HEK293T (cell line): ENCODE data around the gene GCN1.

Experiments
- BHLHE40 ChIP-seq: fragments of 450-650 bp; IDR thresholded peaks from 2 replicates; pipeline ENCODE4 v1.6.1; 2016; ENCODE audit warnings: mild to moderate bottlenecking, moderate library complexity, borderline replicate concordance
- ELF4 ChIP-seq: fragments of 450-650 bp; IDR thresholded peaks from 2 replicates; pipeline ENCODE4 v1.6.1; 2017; ENCODE audit warnings: antibody characterized with exemption
- FOXA1 ChIP-seq: fragments of 450-650 bp; IDR thresholded peaks from 2 replicates; pipeline ENCODE4 v1.6.1; 2016; ENCODE audit warnings: mild to moderate bottlenecking
- FOXK2 ChIP-seq: fragments of 450-650 bp; IDR thresholded peaks from 2 replicates; pipeline ENCODE4 v1.6.1; 2016; ENCODE audit warnings: mild to moderate bottlenecking
- FOXM1 ChIP-seq: fragments of 450-650 bp; IDR thresholded peaks from 2 replicates; pipeline ENCODE4 v1.6.1; 2017; ENCODE audit warnings: mild to moderate bottlenecking, borderline replicate concordance
- HDGF ChIP-seq: fragments of 450-650 bp; IDR thresholded peaks from 2 replicates; pipeline ENCODE4 v1.6.1; 2017; ENCODE audit warnings: antibody characterized with exemption, borderline replicate concordance
- L3MBTL2 ChIP-seq: fragments of 450-650 bp; conservative IDR thresholded peaks from 2 replicates; pipeline ENCODE4 v1.6.1; 2016; ENCODE audit warnings: mild to moderate bottlenecking
- LEF1 ChIP-seq: fragments of 450-650 bp; IDR thresholded peaks from 2 replicates; pipeline ENCODE4 v1.6.1; 2017; ENCODE audit warnings: mild to moderate bottlenecking, borderline replicate concordance
- SP1 ChIP-seq: fragments of 450-650 bp; IDR thresholded peaks from 2 replicates; pipeline ENCODE4 v1.6.1; 2017
- SUZ12 ChIP-seq: fragments of 450-650 bp; IDR thresholded peaks from 2 replicates; pipeline ENCODE4 v1.6.1; 2016; ENCODE audit warnings: mild to moderate bottlenecking
- TARDBP ChIP-seq: fragments of 450-650 bp; IDR thresholded peaks from 2 replicates; pipeline ENCODE4 v1.6.1; 2016

DNA sequence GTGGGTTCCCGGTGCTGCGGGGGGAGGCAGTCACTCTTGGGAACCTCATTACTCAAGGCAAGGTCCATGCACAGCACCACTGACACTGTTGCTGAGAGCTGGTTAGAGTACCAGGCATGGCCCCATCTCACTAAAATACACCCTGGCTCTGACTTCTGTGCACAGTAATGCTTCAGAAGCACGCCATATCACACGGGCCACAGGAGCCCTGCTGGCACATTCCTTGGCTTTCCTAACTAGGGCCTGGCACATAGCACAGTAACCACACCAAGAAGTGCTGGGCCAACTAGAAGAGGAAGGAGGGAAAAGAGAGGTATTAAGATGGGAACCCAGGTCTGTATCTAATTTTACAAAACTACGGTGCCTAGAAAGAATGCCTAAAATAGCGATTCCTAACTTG, 64.5 kb downstream of the GCN1 start:
- TF ChIP-seq TARDBP (no peak), ELF4 (no peak), BHLHE40 (no peak), FOXK2 (no peak), L3MBTL2 (no peak), SP1 (no peak), HDGF (no peak), FOXA1 (no peak), SUZ12 (no peak), FOXM1 (no peak), LEF1 (no peak)
